HG02623 (cell line): ENCODE results near the gene COX6A1.
"Not testable (repeated sequence)": the region's sequence is repeated elsewhere in the genome, so short reads cannot be mapped to it uniquely, and the experiment has no call there.

Experiments used
- ATAC-seq: cut with Tn5 transposase; IDR thresholded peaks from one replicate; pipeline ENCODE4 v1.9.1; 2021; ENCODE audit warnings: moderate library complexity; ENCODE audit not compliant: unreplicated experiment

The COX6A1 gene

GRCh38 chr12:120425797-120426196 lies 12.1 kb upstream of the COX6A1 start:
- ATAC-seq: no peak

- ATAC-seq: no peak
Measured at GRCh38 chr12:120428597-120429229, 9.2 kb upstream of the COX6A1 start.

GRCh38 chr12:120429368-120429767 lies 8.5 kb upstream of the COX6A1 start:
- no peak for ATAC-seq

- no peak for ATAC-seq
Measured at GRCh38 chr12:120432772-120433525, 5.0 kb upstream of the COX6A1 start.

- ATAC-seq: no peak
Measured at GRCh38 chr12:120438495-120439198, 734 bp downstream of the COX6A1 start.

- no peak for ATAC-seq
Measured at GRCh38 chr12:120439646-120440247, 1.8 kb downstream of the COX6A1 start.

- no peak for ATAC-seq
Measured at GRCh38 chr12:120444676-120445075, 6.8 kb downstream of the COX6A1 start.

- ATAC-seq: peak; percentile 74
Measured at GRCh38 chr12:120445911-120446843, 8.3 kb downstream of the COX6A1 start, which contains the start of the genes GATC and TRIAP1. Gene GATC, plus strand, starts transcription at chr12:120446444. Its CDS starts 37 bp downstream, at chr12:120446481. Gene TRIAP1, minus strand, starts transcription at chr12:120446384. Its CDS starts 12 bp downstream, at chr12:120446372.

GRCh38 chr12:120446844-120447178 lies 8.9 kb downstream of the COX6A1 start:
- ATAC-seq: not testable (repeated sequence)

GRCh38 chr12:120447992-120448391 lies 10.1 kb downstream of the COX6A1 start:
- no peak for ATAC-seq

- ATAC-seq: not testable (repeated sequence)
Measured at GRCh38 chr12:120452524-120452923, 14.6 kb downstream of the COX6A1 start.

- no peak for ATAC-seq
Measured at GRCh38 chr12:120453060-120453750, 15.3 kb downstream of the COX6A1 start.

- ATAC-seq: no peak
Measured at GRCh38 chr12:120453977-120454376, 16.1 kb downstream of the COX6A1 start.

GRCh38 chr12:120455302-120455701 lies 17.4 kb downstream of the COX6A1 start:
- no peak for ATAC-seq

GRCh38 chr12:120457133-120457532 lies 19.2 kb downstream of the COX6A1 start:
- ATAC-seq: no peak

- ATAC-seq: no peak
Measured at GRCh38 chr12:120460157-120460556, 22.2 kb downstream of the COX6A1 start.

- no peak for ATAC-seq
Measured at GRCh38 chr12:120462099-120462640, 24.3 kb downstream of the COX6A1 start.

- no peak for ATAC-seq
Measured at GRCh38 chr12:120463712-120464111, 25.8 kb downstream of the COX6A1 start.

- no peak for ATAC-seq
Measured at GRCh38 chr12:120465756-120466155, 27.8 kb downstream of the COX6A1 start.
